Prostate gland (tissue), 2 donors: ENCODE results near the gene FRMD3. TPM values are rescaled to one million over a fixed set of nuclear protein-coding genes. Genes with fewer than 3 reads are reported as not detected.

ENCODE experiments used
- DNase-seq: peaks from one replicate; pipeline ENCODE4 v3.0.0-alpha.2; 2019; ENCODE audit warnings: low spot score
- H3K27ac ChIP-seq, 2 donors: fragments of 200-600 bp; sonication (generic); 2 replicates each; pipeline ENCODE4 v1.5.1; 2017 to 2019
- H3K27me3 ChIP-seq: fragments of 200-600 bp; sonication (generic); replicated peaks from 2 replicates; pipeline ENCODE4 v1.5.1; 2019; ENCODE audit not compliant: insufficient read depth
- H3K36me3 ChIP-seq, 2 donors: fragments of 200-600 bp; sonication (generic); 1 replicate in 1 of 2; 2 replicates in 1 of 2; pipeline versions ENCODE4 v1.5.1 to v1.8.1; 2017 to 2019
- H3K4me1 ChIP-seq: fragments of 200-600 bp; sonication (generic); replicated peaks from 2 replicates; pipeline ENCODE4 v1.5.1; 2019
- H3K4me3 ChIP-seq, 2 donors: fragments of 200-600 bp; sonication (generic); 2 replicates each; pipeline ENCODE4 v1.5.1; 2017 to 2019
- H3K9me3 ChIP-seq: fragments of 200-600 bp; sonication (generic); 2 replicates; pipeline ENCODE4 v1.5.1; 2017
- CTCF ChIP-seq, 4 experiments: fragments of 200-600 bp in 2 of 4; fragments of 450-650 bp in 2 of 4; sonication (generic) in 2 of 4; IDR thresholded peaks; 1 replicate in 3 of 4; 2 replicates in 1 of 4; pipeline ENCODE4 v1.5.1; 2016 to 2019; ENCODE audit warnings: antibody characterized with exemption in 4 of 4, mild to moderate bottlenecking in 2 of 4, moderate library complexity in 2 of 4
- POLR2A ChIP-seq: fragments of 450-650 bp; IDR thresholded peaks from one replicate; pipeline ENCODE4 v1.6.1; 2016; ENCODE audit warnings: antibody characterized with exemption, mild to moderate bottlenecking
- POLR2AphosphoS5 ChIP-seq: sonication (generic); formaldehyde crosslinking; IDR thresholded peaks from one replicate; pipeline ENCODE4 v1.6.1; 2017; ENCODE audit warnings: antibody characterized with exemption
- WGBS: methylation state at CpG from one replicate; pipeline ENCODE4 v1.1.5; 2018; 5-methylcytosine and 5-hydroxymethylcytosine counted together
- intact Hi-C: fragments of 100-400 bp; cut with DNase I; formaldehyde crosslinking; loops from one replicate; pipeline ENCODE4 v1.14.2; 2022
- total RNA-seq, 2 donors: library from RNA; depleted of rRNA; stranded (reverse); fragments of >200 nt; gene quantifications; one replicate each; pipeline ENCODE4 v1.1.0, GENCODE V29; 2016

FRMD3 gene
- total RNA-seq, 2 donors from 2014 or later: 2.3 to 3.4 TPM

GRCh38 chr9:83413367-83413766, 124.8 kb downstream of the FRMD3 start:
- Histone ChIP-seq H3K27me3 (no peaks in the 10 kb centered on the region), H3K36me3 (no peaks in the 10 kb centered on the region), H3K4me1 (no peaks in the 10 kb centered on the region), H3K4me3 (no peak overlapping the region), H3K9me3 (no peaks in the 10 kb centered on the region), H3K27ac (no peak overlapping the region)
- 91% methylated on average over 4 of the region's 4 CpGs for WGBS
- DNase-seq: no peak
- TF ChIP-seq POLR2A (no peak), CTCF (IDR thresholded peaks at IDR 0.05) (no peak), POLR2AphosphoS5 (no peak)
- intact Hi-C loops: no loop called here

GRCh38 chr9:83410701-83411100, 127.5 kb downstream of the FRMD3 start:
- Histone ChIP-seq H3K4me1 (no peaks in the 10 kb centered on the region), H3K4me3 (no peak overlapping the region), H3K9me3 (no peaks in the 10 kb centered on the region), H3K36me3 (no peaks in the 10 kb centered on the region), H3K27ac (no peak overlapping the region), H3K27me3 (no peaks in the 10 kb centered on the region)
- no peak for TF ChIP-seq CTCF (IDR thresholded peaks at IDR 0.05)
- TF ChIP-seq POLR2A: no peak
- TF ChIP-seq POLR2AphosphoS5: no peak
- WGBS: 91% methylated on average over 5 of the region's 5 CpGs
- no peak for DNase-seq
- intact Hi-C loops: no loop called here

- WGBS: 90% methylated on average over 3 of the region's 3 CpGs
- H3K4me1 ChIP-seq: no peaks in the 10 kb centered on the region
- no peak overlapping the region for H3K27ac ChIP-seq
- no peak overlapping the region for H3K4me3 ChIP-seq
- no peak for DNase-seq
- H3K27me3 ChIP-seq: no peaks in the 10 kb centered on the region
- no peaks in the 10 kb centered on the region for H3K36me3 ChIP-seq
- H3K9me3 ChIP-seq: no peaks in the 10 kb centered on the region
- TF ChIP-seq POLR2AphosphoS5: no peak
- TF ChIP-seq POLR2A: no peak
- TF ChIP-seq CTCF (IDR thresholded peaks at IDR 0.05): no peak
- intact Hi-C loops: no loop called here
Measured at GRCh38 chr9:83406921-83407320, 131.3 kb downstream of the FRMD3 start.

DNA sequence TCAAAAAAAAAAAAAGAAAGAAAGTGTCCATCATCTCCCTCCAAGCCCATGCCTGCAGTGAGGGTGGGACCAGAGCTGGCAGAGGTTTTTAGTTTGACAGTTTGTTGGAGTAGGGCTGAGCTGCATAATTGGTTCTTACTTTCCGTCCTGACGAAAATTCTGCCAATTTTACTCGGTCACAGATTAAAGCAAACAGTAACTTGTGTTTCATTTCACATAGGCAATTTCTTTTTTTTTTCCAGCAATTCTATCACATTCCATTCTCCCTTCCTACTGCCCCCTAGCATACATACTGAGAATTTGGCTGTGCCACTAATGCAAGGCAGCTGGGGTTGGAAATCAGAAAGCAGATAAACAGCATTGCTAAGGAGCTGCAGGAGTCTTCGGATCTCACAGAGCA, 132.4 kb downstream of the FRMD3 start:
- Histone ChIP-seq H3K27me3 (no peaks in the 10 kb centered on the region), H3K4me1 (no peaks in the 10 kb centered on the region), H3K36me3 (no peaks in the 10 kb centered on the region), H3K9me3 (no peaks in the 10 kb centered on the region), H3K27ac (no peak overlapping the region), H3K4me3 (no peak overlapping the region)
- no peak for TF ChIP-seq POLR2AphosphoS5
- TF ChIP-seq POLR2A: no peak
- TF ChIP-seq CTCF (IDR thresholded peaks at IDR 0.05): no peak
- WGBS: 32% methylated on average over 4 of the region's 4 CpGs
- intact Hi-C loops: no loop called here
- DNase-seq: no peak

GRCh38 chr9:83403527-83404238, 134.5 kb downstream of the FRMD3 start:
- no peaks in the 10 kb centered on the region for H3K36me3 ChIP-seq
- DNase-seq: no peak
- no peaks in the 10 kb centered on the region for H3K27me3 ChIP-seq
- WGBS: 71% methylated on average over 10 of the region's 10 CpGs
- no peaks in the 10 kb centered on the region for H3K4me1 ChIP-seq
- no peaks in the 10 kb centered on the region for H3K9me3 ChIP-seq
- no peak overlapping the region for H3K4me3 ChIP-seq
- no peak overlapping the region for H3K27ac ChIP-seq
- TF ChIP-seq CTCF (IDR thresholded peaks at IDR 0.05): no peak
- no peak for TF ChIP-seq POLR2A
- no peak for TF ChIP-seq POLR2AphosphoS5
- intact Hi-C loops: no loop called here
